NCI-H345 treated with DMSO at 0.1 percent for 48 hours (cell line): ENCODE results near the gene DAG1.
A peak's percentile ranks its signal among the peaks of the same experiment; 100 is the strongest.

Source experiments
- DNase-seq: peaks from one replicate; lab custom pipeline; 2025; ENCODE audit not compliant: unreplicated experiment; lab: John Stamatoyannopoulos, UW

DAG1 gene

GRCh38 chr3:49552087-49552486 lies 82.0 kb downstream of the DAG1 start:
- DNase-seq = no peak

- DNase-seq = no peak
These were observed 83.2 kb downstream of the DAG1 start for GRCh38 chr3:49553324-49553691.

- peak; percentile 58 for DNase-seq
These were observed 83.9 kb downstream of the DAG1 start, which contains the start of gene BSN for GRCh38 chr3:49553692-49554632. Gene BSN (plus strand): TSS chr3:49554477. CDS start chr3:49554603, 126 bp downstream.

- DNase-seq = no peak
These were observed 84.7 kb downstream of the DAG1 start for GRCh38 chr3:49554633-49555265.

GRCh38 chr3:49556500-49557275 lies 86.6 kb downstream of the DAG1 start:
- DNase-seq = no peak

- DNase-seq = no peak
These were observed 93.0 kb downstream of the DAG1 start for GRCh38 chr3:49563040-49563578.

- no peak for DNase-seq
These were observed 93.7 kb downstream of the DAG1 start for GRCh38 chr3:49563766-49564165.

GRCh38 chr3:49566312-49566711 lies 96.2 kb downstream of the DAG1 start:
- DNase-seq = no peak

GRCh38 chr3:49567406-49567805 lies 97.3 kb downstream of the DAG1 start:
- no peak for DNase-seq

- no peak for DNase-seq
These were observed 98.9 kb downstream of the DAG1 start for GRCh38 chr3:49568965-49569364.

GRCh38 chr3:49570028-49570654 lies 100.1 kb downstream of the DAG1 start:
- no peak for DNase-seq

GRCh38 chr3:49582177-49582576 lies 112.1 kb downstream of the DAG1 start:
- no peak for DNase-seq
